Glomerular visceral epithelial cell (primary cell): ENCODE data around the gene TSKS.

Source experiments
- DNase-seq: peaks from one replicate; pipeline ENCODE4 v3.0.0-alpha.2; 2016; ENCODE audit errors: extremely low spot score

The TSKS gene, protein sequence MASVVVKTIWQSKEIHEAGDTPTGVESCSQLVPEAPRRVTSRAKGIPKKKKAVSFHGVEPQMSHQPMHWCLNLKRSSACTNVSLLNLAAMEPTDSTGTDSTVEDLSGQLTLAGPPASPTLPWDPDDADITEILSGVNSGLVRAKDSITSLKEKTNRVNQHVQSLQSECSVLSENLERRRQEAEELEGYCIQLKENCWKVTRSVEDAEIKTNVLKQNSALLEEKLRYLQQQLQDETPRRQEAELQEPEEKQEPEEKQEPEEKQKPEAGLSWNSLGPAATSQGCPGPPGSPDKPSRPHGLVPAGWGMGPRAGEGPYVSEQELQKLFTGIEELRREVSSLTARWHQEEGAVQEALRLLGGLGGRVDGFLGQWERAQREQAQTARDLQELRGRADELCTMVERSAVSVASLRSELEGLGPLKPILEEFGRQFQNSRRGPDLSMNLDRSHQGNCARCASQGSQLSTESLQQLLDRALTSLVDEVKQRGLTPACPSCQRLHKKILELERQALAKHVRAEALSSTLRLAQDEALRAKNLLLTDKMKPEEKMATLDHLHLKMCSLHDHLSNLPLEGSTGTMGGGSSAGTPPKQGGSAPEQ

DNA sequence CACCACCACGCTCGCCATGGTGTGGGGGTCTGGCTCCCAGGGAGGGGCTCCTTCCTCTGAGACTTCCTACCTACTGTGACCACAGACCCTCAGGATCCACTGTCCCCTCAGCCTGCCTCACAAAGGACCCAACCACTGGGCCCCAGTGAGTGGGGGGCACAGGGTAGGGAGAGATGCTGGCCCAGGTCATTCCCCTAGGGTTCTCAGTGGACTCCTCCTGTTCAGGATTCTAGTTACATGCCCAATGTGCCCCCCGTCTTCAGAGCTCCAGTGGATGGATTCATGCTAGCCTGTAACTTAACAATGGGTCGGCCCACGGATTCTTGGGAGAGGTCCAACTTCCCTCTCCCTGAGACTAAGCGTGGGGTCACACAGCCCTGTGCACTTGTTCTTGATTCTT is at the start of gene TSKS:
Gene TSKS, minus strand, starts transcription at position 77 of the 400 bp plus-strand sequence. Its CDS starts 59 bp downstream, at position 18.
- no peak for DNase-seq

DNA sequence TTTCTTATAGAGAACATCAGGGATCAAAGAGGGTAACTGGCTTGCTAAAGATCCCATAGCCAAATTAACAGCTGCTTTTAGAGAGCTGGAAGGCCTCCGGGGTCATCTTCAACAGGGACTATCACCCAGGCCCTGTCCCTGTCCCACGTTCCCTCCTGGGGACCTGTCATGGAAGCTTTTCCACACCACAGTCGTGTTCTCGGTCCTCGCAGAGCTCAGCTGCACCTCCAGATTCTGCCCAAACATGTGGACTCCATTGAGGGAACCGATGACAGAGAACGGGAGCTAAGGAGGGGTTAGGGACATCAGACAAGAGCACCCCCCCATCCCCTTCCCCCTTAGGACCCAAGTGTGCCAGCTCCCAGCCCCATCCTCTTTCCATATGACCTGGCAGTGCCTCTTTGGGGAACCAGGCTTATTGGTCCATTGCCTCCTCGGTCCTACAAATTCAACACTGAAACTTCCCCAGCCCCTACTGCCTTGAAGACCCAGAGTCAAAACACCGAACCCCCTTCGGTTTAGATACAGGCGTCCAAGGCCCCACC is 49.4 kb upstream of the TSKS start:
- no peak for DNase-seq

DNA sequence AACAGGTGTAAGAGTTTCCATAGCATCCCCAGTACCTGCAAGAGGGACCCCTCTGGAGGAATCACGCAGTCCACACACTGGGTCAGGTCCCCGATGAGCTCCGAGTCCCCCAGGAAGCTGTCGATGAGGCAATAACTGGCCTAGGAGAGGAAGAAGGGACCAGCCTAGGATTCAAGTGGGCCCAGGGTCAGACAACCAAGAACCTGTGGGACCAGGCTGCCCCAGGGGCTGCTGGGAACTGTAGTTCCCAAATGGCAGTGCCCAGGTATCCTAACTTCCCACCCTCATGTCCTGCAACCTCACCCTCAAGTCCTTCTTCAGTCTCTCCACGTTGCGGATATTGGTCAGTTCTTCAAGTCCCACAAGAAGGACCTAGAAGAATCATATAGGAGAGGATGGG is 48.2 kb upstream of the TSKS start:
- no peak for DNase-seq

DNA sequence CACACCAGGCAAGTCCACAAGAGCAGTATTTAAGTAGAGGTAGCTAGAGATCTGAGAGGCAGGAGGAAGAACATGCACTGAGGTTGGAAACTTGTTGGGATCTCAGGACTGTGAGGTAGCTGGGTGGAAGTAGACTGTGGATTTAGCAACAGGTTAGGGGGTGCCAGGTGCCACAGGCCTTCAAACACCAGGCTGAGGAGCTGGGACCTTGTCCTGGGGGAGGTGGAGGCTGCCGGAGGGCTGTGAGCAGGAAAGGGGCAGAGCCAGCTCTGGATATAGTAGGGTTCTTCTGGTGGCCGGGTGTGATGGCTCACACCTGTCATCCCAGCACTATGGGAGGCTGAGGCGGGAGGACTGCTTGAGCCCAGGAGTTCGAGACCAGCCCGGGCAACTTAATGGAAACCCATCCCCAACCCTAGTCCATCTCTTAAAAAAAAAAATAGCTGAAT is 46.9 kb upstream of the TSKS start:
- DNase-seq = no peak

DNA sequence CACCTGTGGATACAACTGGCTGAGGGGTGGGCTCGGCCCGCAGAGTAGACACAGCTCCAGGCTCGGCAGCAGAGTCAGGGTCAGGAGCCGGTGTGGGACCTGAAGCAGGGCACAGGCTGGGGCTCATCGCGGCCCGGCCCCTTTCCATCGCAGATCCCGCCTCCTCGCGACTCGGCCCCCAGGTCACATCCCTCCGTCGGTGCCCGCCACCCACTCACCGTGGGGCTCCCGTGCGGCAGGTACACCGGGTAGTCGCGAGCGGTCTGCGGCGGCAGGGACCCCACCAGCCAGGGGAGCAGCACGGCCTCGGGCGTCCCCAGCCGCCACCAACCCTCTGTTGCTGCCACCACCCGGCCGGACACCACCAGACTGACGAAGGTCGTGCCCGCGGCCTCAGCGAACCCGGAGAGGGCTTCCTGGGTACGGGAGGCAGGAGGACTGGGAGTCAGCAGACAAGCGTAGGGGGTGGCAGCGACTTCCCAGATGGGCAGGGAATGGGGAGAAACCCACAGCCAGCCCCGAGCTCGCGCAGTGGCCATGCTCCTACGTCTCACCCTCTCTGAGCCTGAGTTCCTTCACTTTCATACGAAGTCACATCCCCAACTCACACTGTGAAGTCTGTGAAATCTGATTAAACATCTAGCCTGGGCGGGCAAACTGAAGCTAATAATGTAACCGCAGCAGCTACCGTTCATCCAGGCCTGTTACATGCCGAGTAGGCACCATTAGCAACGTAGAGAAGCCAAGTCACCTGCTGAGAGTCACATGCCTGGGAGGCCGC is 46.2 kb upstream of the TSKS start:
- DNase-seq = peak; percentile 26

DNA sequence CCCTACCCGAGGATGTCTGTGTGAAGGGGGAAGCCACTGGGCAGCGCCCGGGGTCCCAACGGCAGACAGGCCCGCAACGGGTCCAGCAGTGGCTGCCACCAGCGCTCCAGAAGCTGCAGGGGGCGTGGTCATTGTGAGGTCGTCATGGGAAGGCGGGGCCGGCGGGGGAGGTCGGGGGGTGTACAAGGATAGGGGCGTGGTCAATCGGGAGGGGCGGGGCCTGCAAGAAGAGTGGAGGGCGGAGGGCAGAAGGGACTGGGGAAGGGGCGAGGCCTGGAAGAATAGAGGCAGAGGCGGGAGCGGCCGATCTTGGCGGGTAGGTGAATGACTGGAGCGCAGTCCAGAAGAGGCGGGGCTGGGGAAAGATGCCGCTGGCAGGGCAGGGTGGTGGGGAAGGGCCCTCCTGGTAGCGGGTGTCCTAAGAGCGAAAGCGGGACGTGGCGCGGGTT is 45.6 kb upstream of the TSKS start:
- DNase-seq = peak; percentile 82

DNA sequence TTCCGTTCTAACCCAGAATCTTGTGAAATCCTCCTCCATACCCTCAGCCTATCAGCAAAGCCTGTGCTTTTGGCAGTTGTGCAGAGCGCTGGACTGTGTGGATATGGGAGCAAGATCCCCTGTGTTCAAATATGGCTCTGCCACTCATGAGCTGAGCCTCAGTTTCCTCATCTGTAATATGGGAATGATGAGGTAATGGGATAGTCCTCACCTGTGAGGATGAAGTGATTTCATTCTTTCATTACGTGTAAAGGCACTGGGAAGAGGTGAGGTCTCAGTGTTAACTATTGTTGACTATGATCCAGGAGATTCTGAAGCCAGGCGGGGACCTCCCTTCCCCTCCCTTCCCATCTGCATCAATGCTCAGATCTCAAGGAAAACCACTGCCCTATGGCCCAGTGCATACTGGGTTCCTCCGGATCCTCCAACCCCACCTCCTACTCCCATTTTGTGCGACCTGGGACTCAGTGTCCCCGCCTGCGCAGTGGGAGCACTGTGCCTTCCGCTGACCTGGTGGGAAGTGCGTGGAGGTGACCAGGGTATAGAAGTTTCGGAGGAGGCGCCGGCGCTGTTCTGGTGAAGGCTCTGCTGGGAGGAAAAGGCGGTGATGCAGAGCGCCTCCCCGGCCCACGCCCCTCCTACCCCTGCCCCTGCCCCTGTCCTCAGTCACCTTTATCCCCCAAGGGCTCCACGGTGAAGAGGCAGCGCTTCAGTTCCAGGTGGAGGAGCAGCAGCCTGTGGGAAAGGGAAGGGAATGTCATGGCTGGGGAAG is 45.0 kb upstream of the TSKS start:
- no peak for DNase-seq

DNA sequence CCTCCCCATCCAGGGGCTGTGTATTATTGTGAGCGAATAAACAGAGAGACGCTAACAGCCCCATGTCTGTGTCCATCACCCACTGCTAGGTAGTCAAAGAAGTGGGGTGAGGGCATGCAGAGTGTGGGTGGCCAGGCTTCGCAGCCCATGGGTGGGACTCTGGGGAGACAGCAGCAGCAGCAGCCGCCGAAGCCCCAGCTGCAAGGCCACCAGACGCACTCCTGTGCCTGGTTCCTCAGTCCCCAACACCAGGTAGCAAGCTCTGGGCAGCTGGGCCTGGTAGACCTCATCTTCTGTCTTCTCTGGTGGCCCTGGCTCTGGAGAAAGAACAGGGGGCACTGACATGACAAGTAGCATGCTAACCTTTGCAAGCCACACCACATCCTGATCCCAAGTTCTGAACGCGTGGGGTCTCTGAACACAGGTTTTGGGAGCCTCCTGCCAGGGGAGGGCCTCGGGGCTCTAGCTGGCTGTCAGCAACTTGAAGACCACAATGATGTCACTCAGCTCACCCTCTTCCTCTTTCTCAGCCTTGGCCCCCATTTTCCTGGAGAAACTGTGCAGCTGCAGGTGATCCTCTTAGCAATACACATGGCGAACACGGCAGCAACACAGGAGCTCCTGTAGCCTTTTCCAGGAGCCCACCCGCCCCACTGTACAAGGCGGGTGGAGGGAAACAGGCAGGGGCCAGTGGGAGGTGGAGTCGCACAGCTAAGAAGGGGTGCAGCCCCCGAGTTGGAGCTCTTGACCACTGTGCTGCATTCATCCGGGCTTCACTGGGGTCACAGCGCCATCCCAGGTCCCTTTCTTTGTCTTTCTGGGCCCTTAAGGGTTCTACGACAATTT is 44.2 kb upstream of the TSKS start:
- DNase-seq = no peak

DNA sequence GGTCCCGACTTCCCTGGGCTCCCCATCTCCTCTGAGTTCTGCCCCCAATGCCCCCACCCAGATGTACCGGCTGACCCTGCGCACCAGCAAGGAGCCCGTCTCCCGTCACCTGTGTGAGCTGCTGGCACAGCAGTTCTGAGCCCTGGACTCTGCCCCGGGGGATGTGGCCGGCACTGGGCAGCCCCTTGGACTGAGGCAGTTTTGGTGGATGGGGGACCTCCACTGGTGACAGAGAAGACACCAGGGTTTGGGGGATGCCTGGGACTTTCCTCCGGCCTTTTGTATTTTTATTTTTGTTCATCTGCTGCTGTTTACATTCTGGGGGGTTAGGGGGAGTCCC is 43.5 kb upstream of the TSKS start:
- no peak for DNase-seq

DNA sequence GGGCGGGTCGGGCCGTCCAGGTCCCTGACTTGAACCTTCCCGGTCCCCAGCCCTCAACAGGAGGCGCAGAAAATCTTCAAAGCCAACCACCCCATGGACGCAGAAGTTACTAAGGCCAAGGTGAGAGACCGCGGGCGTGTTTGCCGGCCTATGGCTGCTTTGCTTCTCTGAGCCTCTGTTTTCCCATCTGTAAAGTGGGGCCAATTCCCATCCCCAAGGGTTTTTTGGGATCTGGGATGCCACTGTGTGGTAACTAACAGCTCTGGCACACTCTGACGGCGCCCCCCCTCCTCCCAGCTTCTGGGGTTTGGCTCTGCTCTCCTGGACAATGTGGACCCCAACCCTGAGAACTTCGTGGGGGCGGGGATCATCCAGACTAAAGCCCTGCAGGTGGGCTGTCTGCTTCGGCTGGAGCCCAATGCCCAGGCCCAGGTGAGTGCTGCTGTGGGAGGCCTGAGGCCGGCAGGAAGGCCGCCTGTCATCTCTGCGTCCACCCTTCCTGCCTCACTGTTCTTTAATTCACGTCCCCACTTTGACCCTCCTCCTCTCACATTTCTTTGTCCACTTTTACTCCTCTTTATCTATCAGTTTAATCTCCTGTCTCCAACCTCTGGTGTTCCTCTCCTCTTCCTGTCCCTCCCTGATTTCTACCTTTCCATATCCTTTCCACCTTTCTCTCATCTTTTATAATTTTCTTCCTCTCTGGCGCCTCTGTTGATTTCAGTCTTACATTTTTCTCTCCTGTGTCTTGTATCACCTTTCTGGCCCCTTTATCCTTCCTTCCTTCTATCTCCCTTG is 42.9 kb upstream of the TSKS start:
- no peak for DNase-seq

DNA sequence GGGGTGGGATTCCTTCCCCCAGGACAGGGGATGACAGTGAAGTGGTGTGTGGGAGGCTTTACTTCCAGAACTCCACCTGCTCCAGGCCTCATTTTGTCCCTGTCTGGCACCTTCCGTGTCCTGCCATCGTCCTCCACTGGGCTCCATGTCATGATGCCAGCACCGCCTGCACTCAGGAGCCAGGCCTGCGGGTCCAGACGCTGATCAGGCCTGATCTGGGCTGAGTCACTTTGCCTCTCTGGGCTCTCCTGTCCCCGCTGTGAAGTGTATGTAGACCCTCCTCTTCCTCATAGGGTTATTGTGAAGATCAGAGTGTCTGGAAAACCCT is 40.4 kb upstream of the TSKS start:
- DNase-seq = no peak

DNA sequence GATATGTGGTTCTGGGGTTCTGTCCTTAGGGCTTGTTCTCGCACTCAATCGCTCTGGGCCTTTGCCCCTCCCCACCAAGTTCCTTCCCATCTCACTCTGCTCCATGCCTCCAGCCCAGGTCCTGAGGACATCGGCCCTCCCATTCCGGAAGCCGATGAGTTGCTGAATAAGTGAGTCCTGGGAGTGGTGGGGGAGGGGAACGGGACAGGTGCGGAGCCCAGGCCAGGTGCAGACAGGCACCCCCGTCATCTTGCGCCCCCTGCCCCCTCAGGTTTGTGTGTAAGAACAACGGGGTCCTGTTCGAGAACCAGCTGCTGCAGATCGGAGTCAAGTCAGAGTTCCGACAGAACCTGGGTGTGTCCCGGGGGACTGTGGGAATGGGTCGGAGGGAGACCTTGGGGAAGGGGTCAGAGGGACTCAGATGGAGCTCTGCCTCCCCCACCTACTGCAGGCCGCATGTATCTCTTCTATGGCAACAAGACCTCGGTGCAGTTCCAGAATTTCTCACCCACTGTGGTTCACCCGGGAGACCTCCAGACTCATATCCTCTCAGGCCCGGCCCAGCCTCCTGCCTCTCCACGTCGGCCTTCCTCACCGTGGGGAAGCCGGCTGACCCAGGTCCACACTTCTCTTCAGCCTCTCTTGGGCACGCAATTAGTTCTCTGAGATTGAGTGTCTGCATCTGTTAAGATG is 39.9 kb upstream of the TSKS start:
- no peak for DNase-seq

DNA sequence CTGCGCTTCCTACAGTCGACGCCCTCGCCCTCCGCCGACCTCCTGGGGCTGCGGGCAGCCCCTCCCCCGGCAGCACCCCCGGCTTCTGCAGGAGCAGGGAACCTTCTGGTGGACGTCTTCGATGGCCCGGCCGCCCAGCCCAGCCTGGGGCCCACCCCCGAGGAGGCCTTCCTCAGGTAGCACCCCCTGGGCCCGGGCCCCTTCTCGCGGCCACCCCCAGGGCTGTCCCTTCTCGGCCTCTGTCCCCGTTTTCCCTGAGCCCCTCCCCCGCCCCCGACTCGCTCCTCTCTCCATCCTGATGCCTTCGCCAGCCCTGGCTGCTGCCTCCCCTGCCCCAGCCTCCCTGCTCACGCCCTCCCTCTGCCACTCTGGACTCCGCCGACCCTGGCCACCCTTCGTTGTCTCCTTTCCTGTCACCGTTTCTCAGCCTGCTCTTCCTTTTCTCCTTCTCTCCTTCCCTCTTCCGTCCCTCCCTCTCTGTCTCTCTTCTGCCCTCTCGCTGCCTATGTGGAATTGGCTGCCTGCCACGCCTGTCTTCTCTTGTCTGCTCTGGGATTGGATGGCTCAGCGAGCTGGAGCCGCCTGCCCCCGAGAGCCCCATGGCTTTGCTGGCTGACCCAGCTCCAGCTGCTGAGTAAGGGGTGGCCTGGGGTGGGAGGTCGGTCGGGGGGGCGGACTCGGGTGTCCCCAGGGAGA is 39.0 kb upstream of the TSKS start:
- peak; percentile 67 for DNase-seq

DNA sequence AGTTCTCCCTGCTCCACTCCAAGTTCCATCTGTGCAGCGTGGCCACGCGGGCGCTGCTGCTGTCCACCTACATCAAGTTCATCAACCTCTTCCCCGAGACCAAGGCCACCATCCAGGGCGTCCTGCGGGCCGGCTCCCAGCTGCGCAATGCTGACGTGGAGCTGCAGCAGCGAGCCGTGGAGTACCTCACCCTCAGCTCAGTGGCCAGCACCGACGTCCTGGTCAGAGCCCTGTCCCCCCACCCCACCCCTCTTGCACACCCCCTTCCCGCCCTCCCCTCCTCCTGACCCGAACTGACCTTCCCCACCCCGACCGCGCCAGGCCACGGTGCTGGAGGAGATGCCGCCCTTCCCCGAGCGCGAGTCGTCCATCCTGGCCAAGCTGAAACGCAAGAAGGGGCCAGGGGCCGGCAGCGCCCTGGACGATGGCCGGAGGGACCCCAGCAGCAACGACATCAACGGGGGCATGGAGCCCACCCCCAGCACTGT is 38.3 kb upstream of the TSKS start:
- DNase-seq = no peak

DNA sequence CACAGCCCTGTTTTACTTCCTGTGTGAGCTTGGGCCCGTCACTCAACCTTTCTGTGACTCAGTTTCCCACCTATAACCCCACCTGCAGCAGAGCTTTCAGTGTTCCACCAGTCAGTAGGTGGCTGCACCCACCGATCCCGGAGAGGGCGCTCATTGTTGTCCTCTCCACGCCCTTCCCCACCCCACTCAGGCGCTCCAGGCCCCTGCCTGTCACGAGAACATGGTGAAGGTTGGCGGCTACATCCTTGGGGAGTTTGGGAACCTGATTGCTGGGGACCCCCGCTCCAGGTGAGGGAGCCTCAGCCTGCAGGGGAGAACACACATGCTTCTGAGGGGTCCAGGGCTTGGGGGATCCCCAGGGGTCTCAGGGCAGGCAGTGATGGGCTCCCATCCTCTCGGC is 37.7 kb upstream of the TSKS start:
- DNase-seq = no peak

DNA sequence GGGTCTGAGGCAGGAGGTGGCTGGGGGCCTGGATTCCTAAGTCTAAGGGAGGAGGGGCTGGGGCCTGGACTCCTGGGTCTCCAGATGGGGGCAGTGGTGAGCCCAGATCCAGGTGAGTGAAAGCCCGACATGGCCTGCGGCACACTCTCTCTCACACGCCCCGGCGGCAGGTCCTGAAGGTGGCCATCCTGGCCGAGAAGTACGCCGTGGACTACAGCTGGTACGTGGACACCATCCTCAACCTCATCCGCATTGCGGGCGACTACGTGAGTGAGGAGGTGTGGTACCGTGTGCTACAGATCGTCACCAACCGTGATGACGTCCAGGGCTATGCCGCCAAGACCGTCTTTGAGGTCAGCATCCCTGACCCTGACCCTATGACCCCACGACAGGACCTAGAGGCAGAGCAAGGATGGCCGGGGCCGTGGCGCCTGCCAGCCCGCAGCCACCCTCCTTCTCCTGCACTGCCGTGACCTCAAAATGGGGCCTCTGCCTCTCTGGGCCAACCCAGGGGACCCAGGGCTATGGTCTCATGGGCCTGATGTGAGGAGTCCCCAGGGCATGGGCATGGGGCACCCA is 36.8 kb upstream of the TSKS start:
- no peak for DNase-seq

DNA sequence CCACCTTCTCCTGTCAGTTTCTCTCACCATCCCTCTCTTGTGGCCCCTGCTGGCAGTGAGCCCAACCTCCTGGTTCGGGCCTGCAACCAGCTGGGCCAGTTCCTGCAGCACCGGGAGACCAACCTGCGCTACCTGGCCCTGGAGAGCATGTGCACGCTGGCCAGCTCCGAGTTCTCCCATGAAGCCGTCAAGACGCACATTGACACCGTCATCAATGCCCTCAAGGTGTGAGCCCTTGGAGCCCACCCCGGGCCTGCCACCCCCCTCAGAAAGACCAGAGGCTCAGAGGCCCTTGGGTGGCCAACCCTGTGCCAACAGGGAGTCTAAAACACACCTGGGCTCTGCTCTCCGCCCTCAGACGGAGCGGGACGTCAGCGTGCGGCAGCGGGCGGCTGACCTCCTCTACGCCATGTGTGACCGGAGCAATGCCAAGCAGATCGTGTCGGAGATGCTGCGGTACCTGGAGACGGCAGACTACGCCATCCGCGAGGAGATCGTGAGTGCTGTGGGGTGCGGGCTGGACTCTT is 36.2 kb upstream of the TSKS start:
- no peak for DNase-seq

DNA sequence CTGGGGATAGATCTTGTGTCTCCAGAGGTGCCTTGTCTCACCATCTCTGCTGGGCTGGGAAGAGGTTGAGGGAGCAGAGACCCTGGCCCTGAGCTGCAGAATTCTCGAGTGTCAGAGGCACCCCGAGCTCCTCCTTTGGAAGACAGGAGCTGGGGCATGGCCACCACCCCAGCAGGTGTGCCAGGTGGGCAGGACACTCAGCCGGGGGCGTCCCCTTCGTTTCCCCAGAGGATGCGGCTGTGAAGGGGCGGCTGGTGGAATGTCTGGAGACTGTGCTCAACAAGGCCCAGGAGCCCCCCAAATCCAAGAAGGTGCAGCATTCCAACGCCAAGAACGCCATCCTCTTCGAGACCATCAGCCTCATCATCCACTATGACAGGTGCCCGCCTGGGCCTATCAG is 35.5 kb upstream of the TSKS start:
- no peak for DNase-seq
